ENCODE results near the gene CELF2. TPM values are rescaled to one million over a fixed set of nuclear protein-coding genes. Genes with fewer than 3 reads are reported as not detected.

CELF2 gene
- total RNA-seq, 1 donor from 2014 or later: 89.2 TPM

GRCh38 chr10:11265484-11265883, 247.8 kb downstream of the CELF2 start:
- no peaks in the 10 kb centered on the region for H3K9me3 Mint-ChIP-seq
- no peak for TF ChIP-seq CTCF (IDR thresholded peaks at IDR 0.05)
- intact Hi-C loops (cut with micrococcal nuclease): no loop called here
- DNase-seq (no peak), ATAC-seq (ENCODE audit: low read depth) (no peak)
- H3K36me3 Mint-ChIP-seq (ENCODE audit: low read depth): peaks cover 85% of the 10 kb centered on the region
- ChIA-PET POLR2A (interaction anchor here (0.6 kb wide), 1 partner anchor 101 kb away, joined by 3 read pairs; no protein-coding TSS in a partner anchor), CTCF (interaction anchor here (1.7 kb wide), 1 partner anchor 39 kb away, joined by 3 read pairs; no protein-coding TSS in a partner anchor)
- H3K4me3 Mint-ChIP-seq: peak overlapping the region; percentile 44
- no peaks in the 10 kb centered on the region for H3K27me3 Mint-ChIP-seq
- H3K27ac Mint-ChIP-seq: peak overlapping the region; percentile 69
- peaks cover 85% of the 10 kb centered on the region for H3K4me1 Mint-ChIP-seq

- peaks cover 85% of the 10 kb centered on the region for H3K36me3 Mint-ChIP-seq (ENCODE audit: low read depth)
- peak overlapping the region; percentile 75 for H3K27ac Mint-ChIP-seq
- H3K9me3 Mint-ChIP-seq: no peaks in the 10 kb centered on the region
- no peak for DNase-seq
- no peak for TF ChIP-seq CTCF (IDR thresholded peaks at IDR 0.05)
- H3K4me3 Mint-ChIP-seq: peak overlapping the region; percentile 42
- no peaks in the 10 kb centered on the region for H3K27me3 Mint-ChIP-seq
- CTCF ChIA-PET: no interaction called here
- POLR2A ChIA-PET: no interaction called here
- no peak for ATAC-seq (ENCODE audit: low read depth)
- intact Hi-C loops (cut with micrococcal nuclease): no loop called here
- peaks cover 84% of the 10 kb centered on the region for H3K4me1 Mint-ChIP-seq
Observed at GRCh38 chr10:11266426-11266825, 248.8 kb downstream of the CELF2 start.

- peaks cover 64% of the 10 kb centered on the region for H3K4me1 Mint-ChIP-seq
- no peak for TF ChIP-seq CTCF (IDR thresholded peaks at IDR 0.05)
- H3K9me3 Mint-ChIP-seq: no peaks in the 10 kb centered on the region
- H3K27ac Mint-ChIP-seq: peak overlapping the region; percentile 77
- intact Hi-C loops (cut with micrococcal nuclease): loop anchor here (1.0 to 10.0 kb wide), 9 partner anchors 25 to 1939 kb away; partner anchors contain the start of gene CELF2
- CTCF ChIA-PET: interaction anchor here (0.6 to 4.2 kb wide), 27 partner anchors 8 to 1928 kb away, joined by 3 to 53 read pairs (median 3); no protein-coding TSS in a partner anchor
- peaks cover 85% of the 10 kb centered on the region for H3K36me3 Mint-ChIP-seq (ENCODE audit: low read depth)
- DNase-seq (peak; percentile 57), ATAC-seq (ENCODE audit: low read depth) (peak; percentile 89)
- POLR2A ChIA-PET: interaction anchor here (1.2 to 2.0 kb wide), 3 partner anchors 28 to 156 kb away, joined by 3 to 7 read pairs (median 6); no protein-coding TSS in a partner anchor
- H3K27me3 Mint-ChIP-seq: no peaks in the 10 kb centered on the region
- peak overlapping the region; percentile 28 for H3K4me3 Mint-ChIP-seq
Observed at GRCh38 chr10:11270135-11270857, 252.6 kb downstream of the CELF2 start.

GRCh38 chr10:11270858-11271179, 253.1 kb downstream of the CELF2 start:
- no peak for ATAC-seq (ENCODE audit: low read depth)
- Mint-ChIP-seq H3K27me3 (no peaks in the 10 kb centered on the region), H3K36me3 (ENCODE audit: low read depth) (peaks cover 87% of the 10 kb centered on the region), H3K27ac (peak overlapping the region; percentile 77), H3K9me3 (no peaks in the 10 kb centered on the region), H3K4me3 (no peak overlapping the region), H3K4me1 (peaks cover 58% of the 10 kb centered on the region)
- intact Hi-C loops (cut with micrococcal nuclease): loop anchor here (1.0 to 10.0 kb wide), 9 partner anchors 26 to 1940 kb away; partner anchors contain the start of gene CELF2
- ChIA-PET CTCF (interaction anchor here (1.0 to 4.2 kb wide), 20 partner anchors 9 to 1928 kb away, joined by 3 to 53 read pairs (median 4); no protein-coding TSS in a partner anchor), POLR2A (interaction anchor here (1.2 to 2.0 kb wide), 3 partner anchors 28 to 156 kb away, joined by 3 to 7 read pairs (median 6); no protein-coding TSS in a partner anchor)
- no peak for TF ChIP-seq CTCF (IDR thresholded peaks at IDR 0.05)
- DNase-seq: no peak

- Mint-ChIP-seq H3K9me3 (no peaks in the 10 kb centered on the region), H3K4me1 (peaks cover 42% of the 10 kb centered on the region), H3K27ac (peak overlapping the region; percentile 68), H3K4me3 (no peak overlapping the region), H3K27me3 (no peaks in the 10 kb centered on the region), H3K36me3 (ENCODE audit: low read depth) (peaks cover 95% of the 10 kb centered on the region)
- intact Hi-C loops (cut with micrococcal nuclease): loop anchor here (5.0 to 10.0 kb wide), 2 partner anchors 256 to 528 kb away; partner anchors contain the start of gene CELF2
- peak; percentile 29 for ATAC-seq (ENCODE audit: low read depth)
- DNase-seq: no peak
- TF ChIP-seq CTCF (IDR thresholded peaks at IDR 0.05): no peak
- POLR2A ChIA-PET: interaction anchor here (0.7 to 1.0 kb wide), 3 partner anchors 12 to 107 kb away, joined by 3 read pairs; no protein-coding TSS in a partner anchor
- CTCF ChIA-PET: interaction anchor here (0.6 to 4.2 kb wide), 3 partner anchors 98 to 476 kb away, joined by 3 to 53 read pairs (median 16); no protein-coding TSS in a partner anchor
Observed at GRCh38 chr10:11272915-11273389, 255.3 kb downstream of the CELF2 start.
